ENCODE measurements around the gene ARHGDIB.

The ARHGDIB gene

DNA sequence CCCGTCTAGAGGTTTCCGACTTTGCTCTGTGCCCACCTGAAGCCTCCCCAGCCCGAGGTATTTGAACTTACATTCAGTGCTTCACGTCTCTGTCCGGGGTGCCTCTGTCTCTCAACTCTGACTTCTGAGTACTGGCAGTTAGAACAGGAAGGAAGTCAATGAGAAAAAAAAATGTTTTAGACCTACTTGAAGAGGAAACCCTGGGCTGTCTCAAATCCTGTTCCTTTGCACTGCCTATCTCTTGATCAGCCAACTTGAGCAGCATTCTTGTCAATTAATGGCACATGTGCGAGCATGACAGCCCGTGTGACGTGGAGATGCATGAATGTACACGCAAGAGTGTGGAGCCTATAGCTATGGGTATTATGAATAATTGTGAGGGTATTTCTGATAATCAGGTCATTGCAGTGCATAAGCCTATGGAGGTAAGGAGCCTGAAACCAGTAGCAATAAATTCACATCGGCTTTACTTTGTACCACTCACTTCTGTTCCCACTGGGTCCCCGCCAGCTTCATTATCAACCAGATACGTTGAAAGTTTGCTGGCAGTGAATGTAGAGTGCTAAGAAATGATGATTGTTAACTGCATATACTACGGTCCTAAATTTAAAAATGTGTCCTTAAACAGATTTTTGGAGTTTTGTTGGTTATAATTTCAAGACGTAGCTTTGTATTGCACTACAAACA lies at the start of gene ARHGDIB:
TSS of gene ARHGDIB (minus strand) at position 136 of the 687 bp plus-strand sequence. CDS start 10,889 bp downstream, outside the sequence.
- Histone ChIP-seq H3K9me3 (ENCODE audit: low read length) (no peaks in the 10 kb centered on the region), H3K4me3 (ENCODE audit: low read depth in 1 of 2, low read length in 2 of 2) (peak within 1 kb of the TSS in 1 of 2 donors; percentile 20), H3K36me3 (ENCODE audit: insufficient read depth, low read length) (no peaks in the 10 kb centered on the region), H3K27ac (ENCODE audit: low read depth, low read length) (peak within 1 kb of the TSS; percentile 27), H3K4me1 (ENCODE audit: insufficient read depth, low read length) (peaks cover 10% of the 10 kb centered on the region), H3K27me3 (ENCODE audit: control insufficient read depth in 1 of 2, insufficient read depth in 2 of 2, low read length in 2 of 2) (no peaks in the 10 kb centered on the region), H3K9ac (ENCODE audit: low read length) (no peak within 1 kb of the TSS)

DNA sequence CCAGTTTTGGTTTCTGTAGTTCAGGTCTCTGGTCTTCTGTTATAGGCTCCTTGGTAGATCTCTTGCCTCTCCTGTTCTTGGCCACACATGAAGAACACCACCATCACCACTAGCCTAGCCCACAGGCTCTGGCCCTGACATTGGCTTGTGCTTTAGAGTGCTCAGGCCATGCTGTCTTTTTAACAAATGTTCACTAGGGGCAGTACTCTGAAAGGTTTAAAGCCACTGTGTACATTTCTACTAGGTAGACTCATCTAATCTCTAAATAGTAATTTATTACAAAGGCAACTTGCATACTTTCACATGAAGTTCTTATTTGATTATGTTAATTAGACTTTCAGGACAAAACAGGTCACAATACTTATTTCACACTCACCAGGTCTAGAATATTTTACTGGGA lies 49.8 kb upstream of the ARHGDIB start:
- Histone ChIP-seq H3K27me3 (ENCODE audit: control insufficient read depth in 1 of 2, insufficient read depth in 2 of 2, low read length in 2 of 2) (no peaks in the 10 kb centered on the region), H3K36me3 (ENCODE audit: insufficient read depth, low read length) (no peaks in the 10 kb centered on the region), H3K4me1 (ENCODE audit: insufficient read depth, low read length) (peaks cover 17% of the 10 kb centered on the region), H3K4me3 (ENCODE audit: low read depth in 1 of 2, low read length in 2 of 2) (no peak overlapping the region), H3K27ac (ENCODE audit: low read depth, low read length) (no peak overlapping the region), H3K9ac (ENCODE audit: low read length) (no peak overlapping the region), H3K9me3 (ENCODE audit: low read length) (no peaks in the 10 kb centered on the region)

DNA sequence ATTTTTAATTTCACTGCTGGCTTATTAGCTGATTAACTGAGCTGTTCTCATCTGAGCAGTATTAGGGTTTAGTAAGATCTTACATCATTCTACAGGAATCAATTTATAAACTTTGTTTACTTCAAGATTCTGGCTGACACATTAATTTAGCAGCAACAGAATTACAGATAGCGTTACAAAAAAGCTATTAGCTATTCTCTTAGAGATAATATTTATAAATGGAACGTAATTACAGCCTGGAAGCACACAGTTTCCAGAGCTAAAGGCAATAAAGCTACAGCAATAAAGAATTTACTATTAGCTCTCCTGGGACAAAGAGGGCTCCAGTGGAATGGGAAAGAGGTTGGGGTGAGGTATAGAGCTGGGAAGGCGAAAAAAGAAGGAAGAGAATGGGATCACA lies 46.1 kb upstream of the ARHGDIB start:
- Histone ChIP-seq H3K9me3 (ENCODE audit: low read length) (no peaks in the 10 kb centered on the region), H3K36me3 (ENCODE audit: insufficient read depth, low read length) (no peaks in the 10 kb centered on the region), H3K27me3 (ENCODE audit: control insufficient read depth in 1 of 2, insufficient read depth in 2 of 2, low read length in 2 of 2) (no peaks in the 10 kb centered on the region), H3K27ac (ENCODE audit: low read depth, low read length) (peak overlapping the region; percentile 27), H3K9ac (ENCODE audit: low read length) (no peak overlapping the region), H3K4me1 (ENCODE audit: insufficient read depth, low read length) (peaks cover 23% of the 10 kb centered on the region), H3K4me3 (ENCODE audit: low read depth in 1 of 2, low read length in 2 of 2) (no peak overlapping the region)

DNA sequence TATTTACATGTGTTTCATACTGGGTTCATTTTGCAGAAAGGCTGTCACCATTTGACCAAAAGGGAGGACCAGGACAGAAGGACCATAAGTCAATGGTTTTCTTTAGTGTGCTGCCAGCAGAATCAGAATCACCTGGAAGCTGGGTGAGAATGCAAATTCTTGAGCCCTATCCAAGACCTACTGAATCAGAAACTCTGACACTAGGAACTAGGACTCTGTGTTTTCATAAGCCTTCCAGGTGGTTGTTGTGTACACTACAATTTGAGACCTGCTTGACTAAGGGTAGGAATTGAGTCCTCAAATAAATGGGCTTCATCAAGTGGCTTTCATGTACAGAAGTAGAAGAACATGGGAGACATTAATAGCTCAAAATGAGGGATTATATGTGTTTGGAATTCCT lies 43.7 kb upstream of the ARHGDIB start:
- Histone ChIP-seq H3K9me3 (ENCODE audit: low read length) (no peaks in the 10 kb centered on the region), H3K27ac (ENCODE audit: low read depth, low read length) (no peak overlapping the region), H3K27me3 (ENCODE audit: control insufficient read depth in 1 of 2, insufficient read depth in 2 of 2, low read length in 2 of 2) (no peaks in the 10 kb centered on the region), H3K9ac (ENCODE audit: low read length) (no peak overlapping the region), H3K4me1 (ENCODE audit: insufficient read depth, low read length) (peaks cover 44% of the 10 kb centered on the region), H3K36me3 (ENCODE audit: insufficient read depth, low read length) (no peaks in the 10 kb centered on the region), H3K4me3 (ENCODE audit: low read depth in 1 of 2, low read length in 2 of 2) (no peak overlapping the region)

DNA sequence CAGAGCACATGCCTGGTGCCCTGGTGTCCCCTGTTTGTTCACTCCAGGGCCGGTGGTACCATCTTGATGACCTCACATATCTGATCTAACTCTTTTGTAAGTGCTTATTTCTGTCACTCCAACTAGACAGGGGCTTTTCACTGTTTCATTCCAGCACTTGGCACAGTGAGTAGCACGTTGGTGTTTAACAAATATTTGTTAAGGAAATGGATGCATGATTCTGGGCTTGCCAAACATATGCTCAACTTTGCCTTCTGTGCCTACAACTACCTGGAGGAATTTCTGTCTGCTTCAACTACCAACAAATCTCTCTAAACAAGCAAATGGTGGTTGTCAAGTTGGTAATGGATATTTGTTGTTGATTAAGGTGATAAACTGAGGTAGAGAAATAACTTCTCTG lies 43.0 kb upstream of the ARHGDIB start:
- Histone ChIP-seq H3K27me3 (ENCODE audit: control insufficient read depth in 1 of 2, insufficient read depth in 2 of 2, low read length in 2 of 2) (no peaks in the 10 kb centered on the region), H3K9me3 (ENCODE audit: low read length) (no peaks in the 10 kb centered on the region), H3K36me3 (ENCODE audit: insufficient read depth, low read length) (no peaks in the 10 kb centered on the region), H3K9ac (ENCODE audit: low read length) (no peak overlapping the region), H3K27ac (ENCODE audit: low read depth, low read length) (no peak overlapping the region), H3K4me3 (ENCODE audit: low read depth in 1 of 2, low read length in 2 of 2) (no peak overlapping the region), H3K4me1 (ENCODE audit: insufficient read depth, low read length) (peaks cover 50% of the 10 kb centered on the region)

DNA sequence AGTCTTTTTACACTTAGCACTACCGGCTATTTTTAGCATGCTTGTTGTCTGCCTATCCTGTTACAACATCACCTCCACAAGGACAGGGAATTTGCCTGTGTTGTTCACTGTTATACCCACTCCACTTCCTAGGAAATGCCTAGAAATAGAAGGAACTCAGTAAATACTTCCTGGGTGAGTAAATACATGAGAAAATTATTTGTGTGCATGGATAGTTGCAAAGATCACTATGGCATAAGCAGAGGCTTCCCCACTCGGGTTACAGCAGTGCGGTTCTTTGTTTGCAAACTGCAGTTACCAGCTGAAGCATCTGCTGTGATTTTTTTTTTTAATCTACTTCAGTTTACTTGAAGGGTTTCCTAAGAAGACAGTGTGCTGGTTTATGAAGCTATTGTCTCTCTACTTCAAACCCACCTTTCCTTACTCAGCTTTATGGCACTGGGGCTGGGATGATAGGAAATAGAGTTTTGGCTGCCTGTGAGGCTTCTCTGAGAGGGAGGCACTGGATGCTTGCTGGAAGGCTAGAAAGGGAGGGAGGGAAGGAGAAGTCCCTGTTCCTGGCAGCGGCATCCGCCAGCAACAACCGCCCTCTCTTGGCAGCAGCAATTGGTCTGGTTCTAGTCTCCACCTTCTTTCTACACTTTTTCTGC lies 40.5 kb upstream of the ARHGDIB start:
- Histone ChIP-seq H3K4me3 (ENCODE audit: low read depth in 1 of 2, low read length in 2 of 2) (peak overlapping the region in 1 of 2 donors; percentile 17), H3K36me3 (ENCODE audit: insufficient read depth, low read length) (no peaks in the 10 kb centered on the region), H3K9ac (ENCODE audit: low read length) (no peak overlapping the region), H3K27me3 (ENCODE audit: control insufficient read depth in 1 of 2, insufficient read depth in 2 of 2, low read length in 2 of 2) (no peaks in the 10 kb centered on the region), H3K27ac (ENCODE audit: low read depth, low read length) (peak overlapping the region; percentile 74), H3K9me3 (ENCODE audit: low read length) (no peaks in the 10 kb centered on the region), H3K4me1 (ENCODE audit: insufficient read depth, low read length) (peaks cover 53% of the 10 kb centered on the region)

DNA sequence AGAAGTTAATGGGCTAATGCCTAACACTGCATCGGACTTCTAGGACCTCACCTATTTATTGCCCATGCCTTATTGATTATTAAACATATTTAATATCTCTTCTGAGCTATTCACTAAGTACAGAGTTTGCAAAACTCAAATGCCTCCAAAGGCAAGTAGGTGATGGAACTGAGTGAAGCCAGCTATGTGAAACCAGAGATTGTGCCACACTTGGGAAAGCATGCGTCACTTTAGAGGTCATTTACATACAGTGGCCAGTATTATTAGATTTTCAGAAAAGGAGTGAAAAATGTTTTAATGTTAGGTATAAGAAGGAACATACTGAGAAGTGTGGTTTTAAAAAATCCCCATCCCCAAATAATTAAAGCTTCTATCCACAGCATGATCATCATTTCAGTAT lies 39.2 kb upstream of the ARHGDIB start:
- Histone ChIP-seq H3K4me1 (ENCODE audit: insufficient read depth, low read length) (peaks cover 55% of the 10 kb centered on the region), H3K4me3 (ENCODE audit: low read depth in 1 of 2, low read length in 2 of 2) (no peak overlapping the region), H3K36me3 (ENCODE audit: insufficient read depth, low read length) (no peaks in the 10 kb centered on the region), H3K9me3 (ENCODE audit: low read length) (no peaks in the 10 kb centered on the region), H3K9ac (ENCODE audit: low read length) (no peak overlapping the region), H3K27me3 (ENCODE audit: control insufficient read depth in 1 of 2, insufficient read depth in 2 of 2, low read length in 2 of 2) (no peaks in the 10 kb centered on the region), H3K27ac (ENCODE audit: low read depth, low read length) (no peak overlapping the region)

DNA sequence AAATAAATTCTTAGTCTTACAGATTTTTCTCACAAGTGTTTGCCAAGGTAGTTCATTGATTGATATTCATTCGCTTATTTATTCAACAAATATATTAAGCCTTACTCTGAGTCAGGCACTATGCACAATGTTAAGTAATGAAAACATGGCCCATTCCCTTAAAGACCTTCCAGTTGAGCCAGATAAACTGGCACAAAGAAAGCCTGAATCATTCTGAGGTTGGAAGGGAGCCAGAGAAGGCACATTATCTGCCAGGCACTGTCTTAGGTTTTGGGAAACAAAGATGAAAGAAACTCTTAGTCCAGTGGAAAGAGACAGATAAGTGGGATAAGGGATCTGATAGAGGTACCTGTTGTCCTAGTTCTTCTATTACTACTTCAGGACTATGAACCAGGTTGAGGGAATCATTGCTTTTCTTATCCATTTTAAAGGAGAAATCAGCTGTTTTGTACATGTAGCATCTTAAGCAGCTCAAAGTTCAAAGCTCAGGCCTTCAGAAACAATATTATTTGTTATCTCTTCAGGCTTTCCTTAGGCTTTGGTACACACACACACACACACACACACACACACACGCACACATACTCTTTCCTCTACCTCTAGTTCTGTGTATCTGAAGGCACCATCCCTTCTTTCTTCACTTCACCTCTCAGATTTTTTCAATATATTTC lies 38.4 kb upstream of the ARHGDIB start:
- Histone ChIP-seq H3K4me3 (ENCODE audit: low read depth in 1 of 2, low read length in 2 of 2) (no peak overlapping the region), H3K9ac (ENCODE audit: low read length) (no peak overlapping the region), H3K27ac (ENCODE audit: low read depth, low read length) (peak overlapping the region; percentile 69), H3K27me3 (ENCODE audit: control insufficient read depth in 1 of 2, insufficient read depth in 2 of 2, low read length in 2 of 2) (no peaks in the 10 kb centered on the region), H3K9me3 (ENCODE audit: low read length) (no peaks in the 10 kb centered on the region), H3K4me1 (ENCODE audit: insufficient read depth, low read length) (peaks cover 54% of the 10 kb centered on the region), H3K36me3 (ENCODE audit: insufficient read depth, low read length) (no peaks in the 10 kb centered on the region)

DNA sequence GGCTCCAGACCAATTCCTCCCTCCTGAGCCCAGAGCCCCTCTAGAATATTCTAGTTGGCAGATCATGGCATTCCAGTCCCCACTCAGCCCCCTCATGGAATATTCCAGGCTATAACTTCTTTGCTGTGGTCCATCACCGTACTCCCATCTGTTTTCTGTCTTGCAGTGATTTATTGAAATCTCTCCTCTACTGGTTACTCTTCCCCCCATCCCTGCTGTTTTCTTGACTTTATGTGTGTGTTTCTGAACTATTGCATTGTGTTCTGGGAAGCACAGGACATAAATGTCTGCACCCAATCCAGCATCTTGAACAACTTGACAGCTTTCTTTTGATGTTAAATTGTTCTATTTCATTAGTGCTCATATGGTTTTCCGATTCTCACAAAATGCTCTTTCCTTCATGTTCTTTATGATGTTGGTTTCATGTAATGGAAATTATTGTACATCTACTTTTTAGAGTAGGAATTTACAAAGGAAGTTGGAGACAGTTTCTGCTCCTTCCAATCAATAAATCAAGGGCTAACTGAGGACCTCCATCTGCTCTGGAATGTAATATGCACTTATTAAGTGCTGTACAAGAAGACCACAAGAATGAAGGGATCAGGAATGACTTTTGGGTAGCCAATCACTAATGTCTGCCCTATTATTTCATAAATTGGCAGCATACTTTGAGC lies 37.8 kb upstream of the ARHGDIB start:
- H3K27ac ChIP-seq (ENCODE audit: low read depth, low read length), result peak overlapping the region; percentile 69
- no peaks in the 10 kb centered on the region for H3K9me3 ChIP-seq (ENCODE audit: low read length)
- H3K4me1 ChIP-seq (ENCODE audit: insufficient read depth, low read length), result peaks cover 50% of the 10 kb centered on the region
- H3K9ac ChIP-seq (ENCODE audit: low read length), result no peak overlapping the region
- no peaks in the 10 kb centered on the region for H3K27me3 ChIP-seq (ENCODE audit: control insufficient read depth in 1 of 2, insufficient read depth in 2 of 2, low read length in 2 of 2)
- H3K36me3 ChIP-seq (ENCODE audit: insufficient read depth, low read length), result no peaks in the 10 kb centered on the region
- no peak overlapping the region for H3K4me3 ChIP-seq (ENCODE audit: low read depth in 1 of 2, low read length in 2 of 2)

DNA sequence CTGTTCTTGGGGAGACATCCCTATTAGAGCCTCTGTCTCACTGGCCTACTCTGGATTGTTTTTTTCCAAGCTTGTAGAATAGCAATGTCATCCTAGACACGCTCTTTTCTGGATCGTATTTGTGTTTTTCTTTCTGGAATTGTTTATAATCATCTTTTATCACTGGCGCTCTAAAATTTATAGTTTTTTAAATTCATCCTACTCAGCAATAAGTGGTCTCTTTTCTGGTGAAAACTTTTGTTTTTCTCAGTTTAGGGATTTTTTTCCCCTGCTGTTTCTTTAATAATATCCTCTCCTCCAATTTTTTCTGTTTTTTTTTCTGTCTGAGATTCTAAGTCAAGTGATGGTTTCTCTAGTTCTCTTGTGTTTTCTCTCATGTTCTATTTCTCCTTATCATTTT lies 36.6 kb upstream of the ARHGDIB start:
- no peak overlapping the region for H3K4me3 ChIP-seq (ENCODE audit: low read depth in 1 of 2, low read length in 2 of 2)
- H3K9ac ChIP-seq (ENCODE audit: low read length), result no peak overlapping the region
- no peaks in the 10 kb centered on the region for H3K36me3 ChIP-seq (ENCODE audit: insufficient read depth, low read length)
- H3K9me3 ChIP-seq (ENCODE audit: low read length), result no peaks in the 10 kb centered on the region
- H3K27me3 ChIP-seq (ENCODE audit: control insufficient read depth in 1 of 2, insufficient read depth in 2 of 2, low read length in 2 of 2), result no peaks in the 10 kb centered on the region
- H3K4me1 ChIP-seq (ENCODE audit: insufficient read depth, low read length), result peaks cover 49% of the 10 kb centered on the region
- no peak overlapping the region for H3K27ac ChIP-seq (ENCODE audit: low read depth, low read length)

Data from muscle layer of colon (tissue), 2 donors.